Activated naive CD4-positive, alpha-beta T cell treated with anti-CD3 and anti-CD28 coated beads, Interleukin-2, amount 10 ng/mL, durations not matched to agents 7 days and 5 days (primary cell): ENCODE measurements around the gene FBLIM1.

Source experiments
- CTCF ChIA-PET: fragments of 350-600 bp; sonication (Branson Sonifier 250); formaldehyde crosslinking; loops from one replicate; lab custom pipeline; 2021; ENCODE audit warnings: antibody characterized with exemption; lab: Charles Lee
- DNase-seq: peaks from one replicate; pipeline ENCODE4 v3.0.0-alpha.2; 2020
- H3K27ac Mint-ChIP-seq: one replicate; pipeline ENCODE4 v1.8.0; 2021; ENCODE audit warnings: mild to moderate bottlenecking, moderate library complexity, mixed read lengths
- H3K27me3 Mint-ChIP-seq: one replicate; pipeline ENCODE4 v1.8.0; 2021; ENCODE audit warnings: mild to moderate bottlenecking, mixed read lengths
- H3K36me3 Mint-ChIP-seq: one replicate; pipeline ENCODE4 v1.8.0; 2021; ENCODE audit warnings: mixed read lengths
- H3K4me1 Mint-ChIP-seq: one replicate; pipeline ENCODE4 v1.8.0; 2021; ENCODE audit warnings: mixed read lengths
- H3K4me3 Mint-ChIP-seq: one replicate; pipeline ENCODE4 v1.8.0; 2021; ENCODE audit warnings: mild to moderate bottlenecking, moderate library complexity, mixed read lengths
- H3K9me3 Mint-ChIP-seq: one replicate; pipeline ENCODE4 v1.8.0; 2021; ENCODE audit warnings: mixed read lengths

The FBLIM1 gene

DNA sequence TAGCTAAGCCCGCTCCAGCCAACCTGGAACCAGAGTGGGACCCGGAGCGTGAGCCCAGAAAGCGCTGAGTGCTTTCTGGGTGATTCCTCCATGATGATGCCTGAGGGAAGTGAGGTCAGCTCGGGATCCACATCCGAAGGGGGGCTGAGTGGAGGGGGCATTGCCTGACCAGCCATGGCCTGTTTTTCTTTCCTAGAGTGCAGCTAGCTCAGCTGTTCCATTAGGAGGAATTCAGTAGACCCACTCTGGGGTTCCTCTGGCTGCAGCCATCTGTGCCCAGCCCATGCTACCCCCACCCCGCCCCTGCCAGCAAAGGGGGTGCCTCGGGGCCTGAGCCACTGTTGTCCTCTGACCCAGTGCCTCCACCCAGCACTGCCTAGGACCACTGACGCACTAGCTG, 32.1 kb upstream of the FBLIM1 start:
- no peak overlapping the region for H3K27ac Mint-ChIP-seq
- no peak for DNase-seq
- no peaks in the 10 kb centered on the region for H3K27me3 Mint-ChIP-seq
- H3K9me3 Mint-ChIP-seq = no peaks in the 10 kb centered on the region
- H3K4me1 Mint-ChIP-seq = no peaks in the 10 kb centered on the region
- CTCF ChIA-PET = no interaction called here
- H3K4me3 Mint-ChIP-seq = no peak overlapping the region
- peaks cover 17% of the 10 kb centered on the region for H3K36me3 Mint-ChIP-seq

DNA sequence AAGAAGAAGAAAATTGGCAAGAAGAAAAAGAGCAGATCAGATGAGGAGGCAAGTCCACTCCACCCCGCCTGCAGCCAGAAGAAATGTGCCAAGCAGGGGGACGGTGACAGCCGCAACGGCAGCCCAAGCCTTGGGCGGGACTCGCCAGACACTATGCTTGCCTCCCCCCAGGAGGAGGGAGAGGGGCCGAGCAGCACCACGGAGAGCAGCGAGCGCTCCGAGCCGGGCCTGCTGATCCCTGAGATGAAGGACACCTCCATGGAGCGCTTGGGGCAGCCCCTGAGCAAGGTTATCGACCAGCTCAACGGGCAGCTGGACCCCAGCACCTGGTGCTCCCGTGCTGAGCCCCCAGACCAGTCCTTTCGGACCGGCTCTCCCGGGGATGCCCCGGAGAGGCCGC, 31.6 kb upstream of the FBLIM1 start:
- Mint-ChIP-seq H3K27me3 (no peaks in the 10 kb centered on the region), H3K9me3 (no peaks in the 10 kb centered on the region), H3K27ac (no peak overlapping the region), H3K4me3 (no peak overlapping the region), H3K4me1 (no peaks in the 10 kb centered on the region), H3K36me3 (peaks cover 17% of the 10 kb centered on the region)
- DNase-seq = no peak
- CTCF ChIA-PET = no interaction called here

DNA sequence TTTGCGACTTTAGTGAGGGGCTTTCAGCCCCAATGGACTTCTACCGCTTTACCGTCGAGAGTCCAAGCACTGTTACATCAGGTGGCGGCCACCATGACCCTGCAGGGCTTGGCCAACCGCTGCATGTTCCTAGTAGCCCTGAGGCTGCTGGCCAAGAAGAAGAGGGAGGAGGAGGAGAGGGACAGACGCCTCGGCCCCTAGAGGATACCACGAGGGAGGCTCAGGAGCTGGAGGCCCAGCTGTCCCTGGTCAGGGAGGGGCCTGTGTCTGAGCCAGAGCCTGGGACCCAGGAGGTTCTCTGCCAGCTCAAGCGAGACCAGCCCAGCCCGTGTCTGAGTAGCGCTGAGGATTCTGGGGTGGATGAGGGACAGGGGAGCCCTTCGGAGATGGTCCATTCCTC, 31.2 kb upstream of the FBLIM1 start:
- CTCF ChIA-PET = no interaction called here
- no peaks in the 10 kb centered on the region for H3K9me3 Mint-ChIP-seq
- H3K4me1 Mint-ChIP-seq = no peaks in the 10 kb centered on the region
- H3K27me3 Mint-ChIP-seq = no peaks in the 10 kb centered on the region
- no peak for DNase-seq
- H3K36me3 Mint-ChIP-seq = peaks cover 20% of the 10 kb centered on the region
- no peak overlapping the region for H3K4me3 Mint-ChIP-seq
- no peak overlapping the region for H3K27ac Mint-ChIP-seq

DNA sequence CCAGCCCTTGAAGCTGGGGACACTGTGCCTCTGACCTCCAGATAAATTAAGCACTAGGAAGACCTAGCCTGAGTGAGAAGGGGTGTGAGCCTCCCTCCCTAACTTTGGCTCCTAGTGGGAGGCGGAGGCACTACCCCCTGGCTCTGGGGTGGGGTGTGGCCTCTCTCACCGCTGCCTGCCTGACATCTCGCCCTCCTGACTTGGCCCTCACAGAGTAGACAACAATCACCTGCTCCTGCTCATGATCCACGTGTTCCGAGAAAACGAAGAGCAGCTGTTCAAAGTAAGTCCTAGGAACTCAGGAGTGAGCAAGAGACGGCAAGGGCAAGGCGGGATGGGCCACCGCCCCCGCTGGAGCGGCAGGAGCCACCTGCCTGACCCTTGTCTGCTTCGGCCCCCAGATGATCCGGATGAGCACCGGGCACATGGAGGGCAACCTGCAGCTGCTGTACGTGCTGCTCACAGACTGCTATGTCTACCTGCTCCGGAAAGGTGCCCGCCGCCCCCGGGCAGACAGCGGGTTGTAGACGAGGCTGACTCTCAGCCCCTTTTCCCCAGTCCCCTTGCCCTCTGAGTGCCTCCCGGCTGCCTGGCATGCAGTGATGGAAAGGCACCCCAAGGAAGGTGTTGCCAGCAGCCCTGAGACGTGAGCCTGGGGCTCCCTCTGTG, 30.6 kb upstream of the FBLIM1 start:
- DNase-seq = no peak
- CTCF ChIA-PET = no interaction called here
- Mint-ChIP-seq H3K4me3 (no peak overlapping the region), H3K9me3 (no peaks in the 10 kb centered on the region), H3K4me1 (no peaks in the 10 kb centered on the region), H3K36me3 (peaks cover 23% of the 10 kb centered on the region), H3K27me3 (no peaks in the 10 kb centered on the region), H3K27ac (no peak overlapping the region)

DNA sequence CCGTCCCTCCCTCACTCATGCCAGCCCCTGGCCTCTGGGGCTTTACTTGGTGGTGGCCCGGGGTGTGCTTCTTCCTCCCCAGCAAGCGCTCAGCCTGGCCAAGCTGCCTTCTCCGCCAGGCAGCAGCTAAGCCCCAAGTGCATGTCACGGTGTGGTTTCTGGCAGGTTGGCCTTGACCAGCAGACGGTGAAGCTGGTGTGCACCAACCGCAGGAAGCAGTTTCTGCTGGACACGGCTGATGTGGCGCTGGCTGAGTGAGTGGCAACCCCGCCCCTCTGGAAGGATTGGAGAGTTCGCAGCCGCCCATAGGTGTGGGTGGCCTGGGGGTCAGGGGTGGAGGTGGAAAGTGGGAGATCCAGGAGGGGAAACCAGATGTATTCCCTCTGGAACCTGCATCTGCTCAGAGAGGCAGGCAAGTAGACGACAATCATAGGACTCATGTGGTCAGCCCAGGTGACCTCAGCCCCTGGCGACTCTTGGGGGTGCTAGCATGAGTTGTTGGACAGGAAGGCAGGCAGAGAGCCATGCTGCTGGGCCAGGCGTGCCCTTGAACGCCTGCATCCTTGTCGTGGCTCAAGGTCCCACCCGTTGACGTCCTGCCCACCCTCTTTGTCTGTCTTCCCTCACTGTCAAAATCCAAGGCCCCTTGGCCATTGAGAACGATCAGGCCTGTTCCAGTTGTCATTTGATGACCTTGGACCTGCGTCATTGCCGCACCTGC, 29.5 kb upstream of the FBLIM1 start:
- no peak for DNase-seq
- Mint-ChIP-seq H3K27me3 (no peaks in the 10 kb centered on the region), H3K9me3 (no peaks in the 10 kb centered on the region), H3K36me3 (peaks cover 23% of the 10 kb centered on the region), H3K27ac (no peak overlapping the region), H3K4me1 (no peaks in the 10 kb centered on the region), H3K4me3 (no peak overlapping the region)
- CTCF ChIA-PET = no interaction called here

DNA sequence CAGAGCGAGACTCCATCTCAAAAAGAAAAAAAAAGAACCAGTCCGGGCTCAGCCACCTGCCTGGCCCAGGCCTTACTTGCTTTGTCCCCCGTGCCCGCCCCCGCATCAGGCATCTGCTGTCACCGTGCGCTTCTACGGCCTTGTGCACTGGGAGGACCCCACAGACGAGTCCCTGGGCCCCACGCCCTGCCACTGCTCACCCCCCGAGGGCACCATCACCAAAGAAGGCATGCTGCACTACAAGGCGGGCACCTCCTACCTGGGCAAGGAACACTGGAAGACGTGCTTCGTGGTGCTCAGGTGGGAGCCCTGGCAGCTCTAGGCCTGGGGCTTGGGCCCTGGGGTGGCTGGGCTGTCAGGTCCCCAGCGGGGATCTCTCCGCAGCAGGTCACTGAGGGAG, 28.2 kb upstream of the FBLIM1 start:
- H3K4me1 Mint-ChIP-seq = no peaks in the 10 kb centered on the region
- peaks cover 22% of the 10 kb centered on the region for H3K36me3 Mint-ChIP-seq
- DNase-seq = no peak
- no peaks in the 10 kb centered on the region for H3K27me3 Mint-ChIP-seq
- H3K27ac Mint-ChIP-seq = no peak overlapping the region
- CTCF ChIA-PET = no interaction called here
- no peaks in the 10 kb centered on the region for H3K9me3 Mint-ChIP-seq
- H3K4me3 Mint-ChIP-seq = no peak overlapping the region

DNA sequence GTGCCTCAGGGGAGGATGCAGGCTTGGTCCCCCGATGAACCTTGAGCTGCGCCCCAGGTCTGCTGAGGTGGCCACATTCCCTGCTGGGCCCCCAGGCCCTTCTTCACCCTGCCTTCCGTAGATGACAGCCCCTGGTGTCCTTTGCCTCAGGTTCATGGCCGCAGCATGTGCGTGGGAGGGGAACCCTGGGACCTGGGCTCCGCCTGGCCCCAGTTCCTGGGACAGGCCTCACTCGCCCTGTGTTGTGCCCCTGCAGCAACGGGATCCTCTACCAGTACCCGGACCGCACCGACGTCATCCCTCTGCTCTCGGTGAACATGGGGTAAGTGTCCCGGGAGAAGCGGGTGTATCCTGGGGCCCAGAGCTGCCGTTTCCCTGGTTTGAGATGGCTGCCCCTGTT, 27.7 kb upstream of the FBLIM1 start:
- no peak for DNase-seq
- Mint-ChIP-seq H3K4me1 (no peaks in the 10 kb centered on the region), H3K27ac (no peak overlapping the region), H3K27me3 (no peaks in the 10 kb centered on the region), H3K36me3 (peaks cover 21% of the 10 kb centered on the region), H3K4me3 (no peak overlapping the region), H3K9me3 (no peaks in the 10 kb centered on the region)
- CTCF ChIA-PET = interaction anchor here (0.9 kb wide), 1 partner anchor 10 kb away, joined by 3 read pairs; no protein-coding TSS in a partner anchor

DNA sequence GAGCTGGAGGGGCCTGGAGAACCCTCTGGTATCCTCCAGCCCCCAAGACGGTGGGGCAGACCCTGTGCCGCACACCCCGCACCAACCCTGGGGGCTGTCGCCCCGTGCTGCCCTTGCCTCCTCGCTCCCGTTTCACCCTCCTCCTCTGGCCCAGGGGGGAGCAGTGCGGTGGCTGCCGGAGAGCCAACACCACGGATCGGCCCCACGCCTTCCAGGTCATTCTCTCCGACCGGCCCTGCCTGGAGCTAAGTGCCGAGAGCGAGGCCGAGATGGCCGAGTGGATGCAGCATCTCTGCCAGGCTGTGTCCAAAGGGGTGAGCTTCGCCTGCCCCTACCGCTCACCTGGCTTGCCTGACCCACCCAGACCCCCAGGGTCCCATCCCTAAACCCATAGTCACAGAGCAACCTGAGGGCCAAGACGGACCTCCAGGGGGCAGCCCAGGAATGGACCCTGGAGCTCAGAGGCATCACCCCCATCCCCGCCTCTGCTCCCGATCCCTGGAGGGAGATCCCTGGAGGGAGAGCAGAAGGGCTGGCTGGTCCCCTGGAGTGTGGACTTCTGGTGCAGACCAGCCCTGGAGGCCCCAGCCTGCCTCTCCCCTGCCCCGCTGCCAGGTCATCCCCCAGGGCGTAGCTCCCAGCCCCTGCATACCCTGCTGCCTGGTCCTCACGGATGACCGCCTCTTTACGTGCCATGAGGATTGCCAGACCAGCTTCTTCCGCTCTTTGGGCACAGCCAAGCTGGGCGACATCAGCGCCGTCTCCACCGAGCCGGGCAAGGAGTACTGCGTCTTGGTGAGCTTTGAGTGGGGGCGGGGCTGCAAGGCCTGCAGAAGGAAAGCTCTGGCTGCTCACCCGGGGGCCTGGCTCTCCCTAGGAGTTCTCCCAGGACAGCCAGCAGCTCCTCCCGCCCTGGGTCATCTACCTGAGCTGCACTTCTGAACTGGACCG, 26.6 kb upstream of the FBLIM1 start:
- Mint-ChIP-seq H3K36me3 (peaks cover 16% of the 10 kb centered on the region), H3K27me3 (no peaks in the 10 kb centered on the region), H3K4me3 (no peak overlapping the region), H3K27ac (no peak overlapping the region), H3K9me3 (no peaks in the 10 kb centered on the region), H3K4me1 (no peaks in the 10 kb centered on the region)
- no peak for DNase-seq
- CTCF ChIA-PET = interaction anchor here (0.6 to 1.3 kb wide), 3 partner anchors 9 to 136 kb away, joined by 3 read pairs; no protein-coding TSS in a partner anchor

DNA sequence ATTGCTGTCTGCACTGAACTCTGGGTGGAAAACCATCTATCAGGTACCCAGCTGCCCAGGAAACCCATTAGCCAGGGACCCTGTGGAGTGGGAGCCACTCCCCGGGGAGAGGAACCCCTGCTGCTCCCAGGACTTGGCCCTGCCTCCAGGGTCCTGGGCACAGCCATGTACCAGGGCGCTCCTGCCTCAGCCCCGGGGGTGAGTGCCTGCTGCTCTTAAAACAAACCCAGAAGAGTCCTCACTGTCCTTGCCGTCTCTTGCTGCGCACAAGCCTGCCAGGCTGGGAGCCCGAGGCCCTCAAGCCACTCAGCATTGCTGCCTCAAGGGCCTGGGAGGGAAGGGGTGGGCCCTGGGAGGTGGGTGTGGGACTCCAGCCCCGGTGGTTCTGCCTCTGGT, 25.9 kb upstream of the FBLIM1 start:
- Mint-ChIP-seq H3K4me1 (no peaks in the 10 kb centered on the region), H3K27me3 (no peaks in the 10 kb centered on the region), H3K4me3 (no peak overlapping the region), H3K9me3 (no peaks in the 10 kb centered on the region), H3K27ac (no peak overlapping the region), H3K36me3 (peaks cover 14% of the 10 kb centered on the region)
- CTCF ChIA-PET = interaction anchor here (1.3 kb wide), 1 partner anchor 136 kb away, joined by 3 read pairs; no protein-coding TSS in a partner anchor
- DNase-seq = no peak

DNA sequence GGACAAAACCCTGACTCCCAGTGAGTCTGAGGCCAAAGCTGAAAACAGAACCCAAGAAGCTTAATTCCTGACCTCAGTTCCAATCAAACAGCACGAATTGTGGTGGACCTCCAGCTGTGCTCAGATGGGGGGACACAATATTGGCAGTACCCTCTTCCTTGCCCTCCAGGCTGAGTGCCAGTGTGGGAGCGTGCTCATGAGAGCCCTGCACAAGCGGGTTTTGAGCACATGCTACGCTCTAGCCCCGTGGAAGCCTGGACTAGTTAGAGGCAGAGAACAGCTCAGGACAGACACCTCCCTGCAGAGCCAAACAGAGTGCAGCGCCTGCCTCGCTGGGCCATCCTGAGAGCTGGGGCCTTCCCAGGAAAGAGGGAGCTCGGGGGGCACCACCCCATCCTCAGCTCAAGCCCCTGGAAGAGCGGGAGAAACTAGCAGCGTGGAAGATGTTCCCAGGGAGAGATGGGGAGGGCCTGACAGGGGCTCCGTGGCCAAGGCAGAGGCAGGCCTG, 25.3 kb upstream of the FBLIM1 start:
- CTCF ChIA-PET = interaction anchor here (1.3 kb wide), 1 partner anchor 137 kb away, joined by 3 read pairs; no protein-coding TSS in a partner anchor
- Mint-ChIP-seq H3K4me1 (no peaks in the 10 kb centered on the region), H3K27me3 (no peaks in the 10 kb centered on the region), H3K9me3 (no peaks in the 10 kb centered on the region), H3K4me3 (no peak overlapping the region), H3K36me3 (peaks cover 14% of the 10 kb centered on the region), H3K27ac (no peak overlapping the region)
- DNase-seq = no peak

DNA sequence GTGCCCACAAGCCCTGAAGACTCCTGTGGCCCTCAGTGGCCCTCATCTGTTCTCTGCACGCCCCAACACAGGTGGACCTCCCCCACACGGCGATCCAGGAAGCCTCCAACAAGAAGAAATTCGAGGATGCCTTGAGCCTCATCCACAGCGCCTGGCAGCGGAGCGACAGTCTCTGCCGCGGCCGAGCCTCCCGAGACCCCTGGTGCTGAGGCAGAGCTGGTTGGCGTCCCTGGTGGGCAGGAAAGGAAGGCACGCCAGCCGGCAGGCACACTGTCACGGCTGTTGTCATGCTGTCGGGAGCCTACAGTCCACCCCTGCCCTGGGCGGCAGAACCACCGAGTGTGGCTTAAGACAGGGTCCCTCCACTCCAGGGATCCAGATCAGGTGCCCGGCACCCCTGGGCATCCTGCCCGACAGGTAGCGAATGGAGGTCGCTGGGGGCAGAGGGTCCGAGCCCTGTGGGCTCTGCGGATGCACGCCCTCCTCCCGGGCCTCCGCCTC, 24.8 kb upstream of the FBLIM1 start:
- CTCF ChIA-PET = no interaction called here
- no peak for DNase-seq
- H3K36me3 Mint-ChIP-seq = peaks cover 13% of the 10 kb centered on the region
- H3K27ac Mint-ChIP-seq = no peak overlapping the region
- H3K4me3 Mint-ChIP-seq = no peak overlapping the region
- no peaks in the 10 kb centered on the region for H3K27me3 Mint-ChIP-seq
- H3K9me3 Mint-ChIP-seq = no peaks in the 10 kb centered on the region
- no peaks in the 10 kb centered on the region for H3K4me1 Mint-ChIP-seq

DNA sequence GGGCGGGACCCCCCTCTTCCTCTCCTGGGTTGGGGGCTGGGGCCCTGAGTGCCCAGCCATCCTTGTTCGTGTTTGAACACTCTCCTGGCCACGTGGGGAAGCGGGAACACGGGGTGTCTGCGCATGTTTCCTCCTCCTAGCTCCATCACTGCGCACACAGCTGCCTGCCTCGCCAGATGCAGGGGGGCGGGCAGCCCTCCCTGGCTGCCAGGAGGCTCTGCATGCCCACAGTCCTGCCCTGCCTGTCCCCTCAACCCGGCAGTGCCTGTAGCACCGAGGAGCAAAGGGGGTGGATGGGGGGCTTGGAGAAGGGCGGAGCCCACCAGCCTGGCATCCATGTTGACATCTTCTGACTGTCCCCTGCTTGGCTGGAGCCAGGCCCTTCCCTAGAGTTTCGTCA, 24.3 kb upstream of the FBLIM1 start:
- Mint-ChIP-seq H3K27ac (no peak overlapping the region), H3K4me3 (no peak overlapping the region), H3K27me3 (no peaks in the 10 kb centered on the region), H3K4me1 (no peaks in the 10 kb centered on the region), H3K9me3 (no peaks in the 10 kb centered on the region), H3K36me3 (peaks cover 10% of the 10 kb centered on the region)
- DNase-seq = no peak
- CTCF ChIA-PET = no interaction called here

DNA sequence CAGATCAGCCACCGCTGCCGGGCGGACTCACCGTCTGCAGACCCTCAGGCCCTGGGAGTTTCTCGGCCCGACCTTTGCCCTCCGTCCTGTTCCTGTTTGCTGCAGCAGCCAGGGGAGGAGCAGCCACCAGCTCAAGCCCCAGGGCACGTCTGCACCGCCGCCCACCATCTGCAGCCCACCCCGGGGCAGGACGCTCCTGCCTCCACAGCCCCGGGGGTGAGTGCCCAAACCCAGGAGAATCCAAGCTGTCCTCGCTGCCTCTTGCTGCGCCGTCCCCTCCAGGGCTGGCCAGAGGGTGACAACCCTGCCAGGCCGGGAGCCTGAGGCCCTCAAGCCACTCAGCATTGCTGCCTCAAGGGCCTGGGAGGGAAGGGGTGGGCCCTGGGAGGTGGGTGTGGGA, 23.7 kb upstream of the FBLIM1 start:
- no peaks in the 10 kb centered on the region for H3K4me1 Mint-ChIP-seq
- H3K9me3 Mint-ChIP-seq = no peaks in the 10 kb centered on the region
- no peak overlapping the region for H3K27ac Mint-ChIP-seq
- peaks cover 6% of the 10 kb centered on the region for H3K36me3 Mint-ChIP-seq
- H3K4me3 Mint-ChIP-seq = no peak overlapping the region
- CTCF ChIA-PET = no interaction called here
- DNase-seq = no peak
- H3K27me3 Mint-ChIP-seq = no peaks in the 10 kb centered on the region
